HL-60 (cell line): ENCODE data around the gene AGAP1.

Experiments
- GABPA ChIP-seq: IDR thresholded peaks from 2 replicates; pipeline ENCODE4 v1.6.1; 2012; ENCODE audit warnings: low read depth
- TF ChIP-seq, protein P1 (sequence below): IDR thresholded peaks from one replicate; pipeline ENCODE4 v1.5.1; 2011; ENCODE audit warnings: low read length, control low read depth, inconsistent platforms; ENCODE audit not compliant: insufficient read depth

DNA sequence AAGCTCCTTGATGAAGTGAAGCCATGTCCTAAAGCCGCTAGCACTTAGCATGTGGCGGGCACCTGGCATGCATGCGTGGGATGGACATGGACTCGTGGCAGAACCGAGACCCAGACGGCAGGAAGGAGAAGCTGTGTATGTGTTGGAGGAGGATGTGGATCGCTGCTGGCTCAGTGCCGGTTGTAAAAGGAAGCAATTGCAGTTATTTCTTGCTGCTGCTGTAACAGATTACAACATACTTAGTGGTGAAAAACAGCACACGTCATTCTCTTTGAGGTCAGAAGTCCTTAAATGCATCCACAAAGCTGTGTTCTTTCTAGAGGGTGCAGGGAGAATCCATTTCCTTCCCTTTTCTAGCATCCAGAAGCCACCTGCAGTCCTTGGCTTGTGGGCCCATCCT, 74.6 kb downstream of the AGAP1 start:
- TF ChIP-seq, protein P1, sequence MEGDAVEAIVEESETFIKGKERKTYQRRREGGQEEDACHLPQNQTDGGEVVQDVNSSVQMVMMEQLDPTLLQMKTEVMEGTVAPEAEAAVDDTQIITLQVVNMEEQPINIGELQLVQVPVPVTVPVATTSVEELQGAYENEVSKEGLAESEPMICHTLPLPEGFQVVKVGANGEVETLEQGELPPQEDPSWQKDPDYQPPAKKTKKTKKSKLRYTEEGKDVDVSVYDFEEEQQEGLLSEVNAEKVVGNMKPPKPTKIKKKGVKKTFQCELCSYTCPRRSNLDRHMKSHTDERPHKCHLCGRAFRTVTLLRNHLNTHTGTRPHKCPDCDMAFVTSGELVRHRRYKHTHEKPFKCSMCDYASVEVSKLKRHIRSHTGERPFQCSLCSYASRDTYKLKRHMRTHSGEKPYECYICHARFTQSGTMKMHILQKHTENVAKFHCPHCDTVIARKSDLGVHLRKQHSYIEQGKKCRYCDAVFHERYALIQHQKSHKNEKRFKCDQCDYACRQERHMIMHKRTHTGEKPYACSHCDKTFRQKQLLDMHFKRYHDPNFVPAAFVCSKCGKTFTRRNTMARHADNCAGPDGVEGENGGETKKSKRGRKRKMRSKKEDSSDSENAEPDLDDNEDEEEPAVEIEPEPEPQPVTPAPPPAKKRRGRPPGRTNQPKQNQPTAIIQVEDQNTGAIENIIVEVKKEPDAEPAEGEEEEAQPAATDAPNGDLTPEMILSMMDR, result no peak
- TF ChIP-seq GABPA, result no peak
